Effector memory CD8-positive, alpha-beta T cell (primary cell): Measurements from ENCODE around the gene ZNF516.
"Not testable (repeated sequence)": the region's sequence is repeated elsewhere in the genome, so short reads cannot be mapped to it uniquely, and the experiment has no call there.

ENCODE experiments used
- ATAC-seq: fragments of 150-1000 bp; cut with Tn5 transposase; replicated peaks from 2 replicates; pipeline ENCODE4 v1.10.0; 2021; ENCODE audit warnings: mild to moderate bottlenecking, moderate library complexity
- DNase-seq, 3 experiments: peaks; one replicate each; pipeline ENCODE4 v3.0.0; 2021
- H3K27ac Mint-ChIP-seq, 2 donors: one replicate each; pipeline ENCODE4 v1.8.0; 2022; ENCODE audit warnings: mild to moderate bottlenecking in 2 of 2, mixed read lengths in 2 of 2, moderate library complexity in 2 of 2
- H3K27me3 Mint-ChIP-seq, 2 donors: one replicate each; pipeline ENCODE4 v1.8.0; 2022; ENCODE audit warnings: mixed read lengths in 2 of 2
- H3K36me3 Mint-ChIP-seq: one replicate; pipeline ENCODE4 v1.8.0; 2022; ENCODE audit warnings: mild to moderate bottlenecking, moderate library complexity, mixed read lengths; ENCODE audit not compliant: insufficient read depth
- H3K4me1 Mint-ChIP-seq, 2 donors: one replicate each; pipeline ENCODE4 v1.8.0; 2022; ENCODE audit warnings: low read depth in 2 of 2, mixed read lengths in 2 of 2
- H3K4me3 Mint-ChIP-seq, 2 donors: one replicate each; pipeline ENCODE4 v1.8.0; 2022; ENCODE audit warnings: mild to moderate bottlenecking in 2 of 2, mixed read lengths in 2 of 2, moderate library complexity in 2 of 2
- H3K9me3 Mint-ChIP-seq, 2 donors: one replicate each; pipeline ENCODE4 v1.8.0; 2022; ENCODE audit warnings: mixed read lengths in 2 of 2

ZNF516 gene

DNA sequence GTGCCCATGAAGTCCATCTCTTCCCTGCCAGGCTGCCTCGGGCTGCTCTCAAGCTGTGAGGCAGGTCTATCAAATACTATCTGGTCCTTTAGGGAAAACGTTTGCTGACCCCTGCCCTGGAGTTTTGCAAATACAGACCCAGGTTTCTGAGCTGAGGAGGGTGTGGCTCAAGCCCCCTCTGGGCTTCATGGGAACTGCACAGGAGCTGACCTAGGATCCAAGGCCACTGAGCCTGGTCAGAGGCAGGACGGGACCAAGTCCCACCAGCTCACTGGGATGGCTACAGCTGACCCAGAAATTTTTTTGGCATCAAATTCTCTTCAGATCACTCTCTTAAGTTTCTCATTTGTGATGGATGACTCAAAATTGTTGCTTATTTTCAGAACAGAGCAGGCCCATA is 14.1 kb downstream of the ZNF516 start:
- no peak overlapping the region for H3K4me3 Mint-ChIP-seq
- no peak overlapping the region for H3K27ac Mint-ChIP-seq
- peaks cover 4% of the 10 kb centered on the region for H3K36me3 Mint-ChIP-seq
- DNase-seq (no peak), ATAC-seq (no peak)
- H3K9me3 Mint-ChIP-seq, result no peaks in the 10 kb centered on the region
- H3K4me1 Mint-ChIP-seq, result peaks cover 0 to 5% of the 10 kb centered on the region in 2 donors
- peaks cover 45 to 46% of the 10 kb centered on the region in 2 donors for H3K27me3 Mint-ChIP-seq

DNA sequence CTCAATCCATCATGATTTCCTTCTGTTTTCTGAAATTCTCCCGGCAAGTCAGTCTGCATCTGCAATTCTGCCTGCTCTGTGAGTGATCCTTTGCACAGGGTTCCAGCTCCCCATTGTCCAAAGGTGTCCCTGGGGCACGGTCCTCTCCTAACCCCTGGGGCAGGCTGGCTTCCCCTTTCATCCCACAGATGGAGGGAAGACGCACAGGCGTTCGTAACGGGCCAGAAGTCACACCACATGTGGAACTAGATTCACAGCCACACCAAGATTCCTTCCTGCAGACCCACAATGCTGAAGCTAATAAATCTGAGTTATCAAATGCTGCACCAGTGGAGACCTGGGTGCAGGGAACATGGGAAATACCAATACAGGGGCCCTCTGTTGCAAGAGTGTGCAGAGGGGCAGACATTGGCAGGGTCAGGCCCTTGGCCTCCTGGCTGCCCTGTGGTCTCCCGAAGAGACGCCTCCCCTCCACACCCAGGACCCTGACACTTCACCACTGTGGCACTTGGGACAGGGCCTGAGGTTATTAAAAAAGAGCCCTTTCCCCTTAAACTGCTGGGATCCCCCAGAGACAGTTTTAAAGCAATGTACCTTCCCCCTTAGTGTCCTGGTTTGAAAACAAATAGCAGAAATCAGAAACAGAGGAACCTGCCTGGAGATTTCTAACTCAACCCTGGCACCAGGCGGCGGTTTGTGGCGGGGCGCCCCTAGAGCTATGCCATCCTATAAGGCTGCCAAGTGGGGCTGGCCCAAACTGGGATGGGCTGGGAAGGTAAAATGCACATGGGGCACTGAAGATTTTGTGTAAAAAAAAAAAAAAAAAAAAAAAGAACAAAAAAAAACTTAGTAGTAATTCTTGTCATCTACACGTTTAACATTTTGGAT is 15.4 kb downstream of the ZNF516 start:
- no peak overlapping the region for H3K27ac Mint-ChIP-seq
- no peaks in the 10 kb centered on the region for H3K9me3 Mint-ChIP-seq
- no peak for ATAC-seq

DNA sequence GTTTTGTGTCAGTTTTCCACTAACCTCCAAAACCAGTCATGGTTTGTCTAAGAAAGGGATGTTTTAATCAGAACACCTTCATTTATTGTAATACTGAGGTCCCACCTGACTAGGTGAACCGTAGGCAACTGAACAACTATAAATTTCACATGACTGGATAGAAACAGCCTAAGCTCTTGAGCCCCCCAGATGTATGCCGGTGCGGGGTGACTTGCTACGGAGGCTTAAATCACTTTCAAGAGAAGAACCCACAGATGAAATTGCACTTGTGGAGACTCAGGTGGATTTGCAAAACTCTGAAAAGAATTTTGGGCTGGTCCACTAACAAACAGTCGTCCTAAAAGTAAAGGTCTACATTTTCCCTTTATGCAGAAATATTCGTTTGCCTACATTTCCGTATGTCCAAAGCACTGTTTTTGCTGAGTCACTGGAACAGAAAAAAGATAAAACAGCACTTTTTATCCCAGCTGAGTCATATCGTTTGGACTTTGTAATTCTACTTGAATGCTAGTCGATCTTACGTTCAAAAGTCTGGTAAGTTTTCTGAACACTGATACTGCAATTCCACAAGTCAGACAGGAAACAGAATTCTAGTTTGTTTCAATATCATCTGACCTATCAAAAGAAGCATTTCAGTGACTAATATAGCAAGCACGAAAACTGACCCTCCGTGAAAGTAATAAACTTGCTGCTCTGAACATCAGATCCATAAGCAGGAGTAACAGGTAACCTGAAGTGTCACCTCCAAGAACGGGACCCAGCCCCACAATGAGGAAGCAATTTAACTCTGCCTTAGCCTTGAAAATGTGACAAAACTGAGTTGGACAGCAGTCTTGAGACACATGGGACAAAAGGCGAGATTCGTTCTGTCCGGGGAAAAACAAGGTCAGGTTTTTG is 18.1 kb downstream of the ZNF516 start:
- Mint-ChIP-seq H3K27me3 (peaks cover 16 to 24% of the 10 kb centered on the region in 2 donors), H3K4me3 (peak overlapping the region in 1 of 2 donors; percentile 23), H3K9me3 (no peaks in the 10 kb centered on the region), H3K4me1 (peaks cover 0 to 11% of the 10 kb centered on the region in 2 donors), H3K36me3 (peaks cover 4% of the 10 kb centered on the region), H3K27ac (peak overlapping the region in 1 of 2 donors; percentile 4)
- no peak for ATAC-seq
- DNase-seq, result no peak

More for the DNA sequence above, 15.4 kb downstream of the ZNF516 start:
- H3K4me3 Mint-ChIP-seq, result no peak overlapping the region
- peaks cover 32 to 39% of the 10 kb centered on the region in 2 donors for H3K27me3 Mint-ChIP-seq
- no peak for DNase-seq
- H3K4me1 Mint-ChIP-seq, result peaks cover 0 to 5% of the 10 kb centered on the region in 2 donors
- H3K36me3 Mint-ChIP-seq, result peaks cover 4% of the 10 kb centered on the region

DNA sequence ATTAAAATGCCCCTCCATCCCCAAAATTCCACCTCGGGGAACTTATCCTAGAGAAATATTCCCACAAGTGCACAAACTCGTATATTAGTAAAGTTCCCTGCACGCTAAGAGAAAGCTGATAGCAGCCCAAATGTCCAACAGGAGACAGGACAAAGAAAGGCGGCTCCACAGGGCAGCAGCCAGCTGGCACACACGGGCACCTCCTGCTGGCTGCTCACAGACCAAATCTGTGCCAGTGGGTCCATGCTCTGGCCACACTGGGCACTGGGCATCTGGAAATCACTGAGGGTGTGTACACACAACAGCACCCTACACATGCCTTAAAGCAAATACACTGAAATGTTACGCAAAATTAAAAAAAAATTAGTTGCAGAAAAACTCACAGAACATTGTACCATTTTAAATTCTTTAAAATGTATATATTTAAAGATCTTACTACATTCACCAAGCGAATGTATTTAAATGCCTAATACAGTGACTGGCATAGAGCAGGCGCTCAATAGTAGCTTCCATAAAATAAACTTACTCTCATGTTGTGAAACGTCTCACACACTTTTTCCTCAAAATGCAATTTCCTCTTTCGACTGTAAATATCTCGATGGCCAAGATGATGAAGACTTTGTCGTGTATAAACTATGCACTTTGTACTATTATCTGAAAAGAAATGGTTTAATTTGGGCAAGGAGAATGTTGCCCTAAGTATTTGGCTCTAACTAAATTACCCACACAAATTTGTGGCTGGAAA is 19.4 kb downstream of the ZNF516 start:
- H3K27me3 Mint-ChIP-seq, result peaks cover 24 to 37% of the 10 kb centered on the region in 2 donors
- no peak overlapping the region for H3K4me3 Mint-ChIP-seq
- no peak overlapping the region for H3K27ac Mint-ChIP-seq
- peaks cover 0 to 11% of the 10 kb centered on the region in 2 donors for H3K4me1 Mint-ChIP-seq
- peaks cover 6% of the 10 kb centered on the region for H3K36me3 Mint-ChIP-seq
- DNase-seq, result no peak
- no peaks in the 10 kb centered on the region for H3K9me3 Mint-ChIP-seq
- ATAC-seq, result no peak

DNA sequence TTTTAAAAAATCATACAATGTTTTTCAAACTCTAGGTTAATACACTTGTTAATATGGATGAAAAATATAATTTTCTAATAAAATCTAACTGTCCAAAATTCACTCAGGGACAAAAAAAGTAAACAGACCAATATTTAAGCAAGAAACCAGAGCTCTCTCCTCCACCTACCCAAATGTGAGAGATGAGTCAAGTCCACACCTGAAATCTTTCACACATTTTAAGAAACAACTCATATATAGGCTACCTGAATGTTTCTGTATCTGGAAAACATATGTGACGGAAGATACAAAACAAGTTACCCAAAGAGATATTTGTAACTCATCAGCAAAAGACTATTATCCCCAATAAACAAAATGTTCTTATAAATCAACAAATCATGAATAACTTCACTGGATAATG is 20.2 kb downstream of the ZNF516 start:
- Mint-ChIP-seq H3K9me3 (no peaks in the 10 kb centered on the region), H3K27ac (no peak overlapping the region), H3K4me3 (no peak overlapping the region), H3K4me1 (peaks cover 0 to 11% of the 10 kb centered on the region in 2 donors), H3K36me3 (peaks cover 8% of the 10 kb centered on the region), H3K27me3 (peaks cover 24 to 44% of the 10 kb centered on the region in 2 donors)
- DNase-seq (no peak), ATAC-seq (no peak)

DNA sequence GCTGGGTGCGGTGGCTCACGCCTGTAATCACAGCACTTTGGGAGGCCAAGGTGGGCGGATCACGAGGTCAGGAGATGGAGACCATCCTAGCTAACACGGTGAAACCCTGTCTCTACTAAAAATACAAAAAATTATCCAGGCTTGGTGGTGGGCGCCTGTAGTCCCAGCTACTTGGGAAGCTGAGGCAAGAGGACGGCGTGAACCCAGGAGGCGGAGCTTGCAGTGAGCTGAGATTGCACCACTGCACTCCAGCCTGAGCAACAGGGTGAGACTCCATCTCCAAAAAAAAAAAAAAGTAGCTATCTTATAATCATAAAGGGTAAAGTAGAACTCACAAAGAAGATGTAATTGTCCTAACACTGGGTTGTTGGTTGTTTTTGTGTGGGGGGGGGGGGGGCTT is 21.5 kb downstream of the ZNF516 start:
- not testable (repeated sequence) for H3K36me3 Mint-ChIP-seq, H3K4me3 Mint-ChIP-seq, H3K9me3 Mint-ChIP-seq, H3K27ac Mint-ChIP-seq, DNase-seq, ATAC-seq
- peaks cover 24 to 50% of the 10 kb centered on the region in 2 donors for H3K27me3 Mint-ChIP-seq
- peaks cover 0 to 13% of the 10 kb centered on the region in 2 donors for H3K4me1 Mint-ChIP-seq

DNA sequence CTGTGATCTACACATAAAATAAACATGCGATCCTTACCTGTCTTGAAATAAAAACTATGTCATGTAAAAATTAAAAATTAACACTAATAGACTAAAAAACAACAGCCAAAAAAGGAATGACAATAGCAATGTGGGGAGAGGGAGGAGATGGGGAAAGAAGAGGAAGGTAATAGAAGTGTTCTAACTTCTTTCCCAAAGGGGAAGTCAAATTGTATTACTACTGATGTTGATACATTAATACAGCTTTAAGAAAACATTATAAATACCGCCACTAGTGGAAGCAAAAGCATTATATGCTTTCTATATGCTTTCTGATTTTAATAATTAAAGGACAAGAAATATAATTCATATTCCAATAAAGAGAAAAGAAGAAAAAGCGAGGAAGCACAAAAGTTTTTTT is 22.2 kb downstream of the ZNF516 start:
- ATAC-seq (no peak), DNase-seq (no peak)
- Mint-ChIP-seq H3K27ac (no peak overlapping the region), H3K4me3 (no peak overlapping the region), H3K27me3 (peaks cover 22 to 47% of the 10 kb centered on the region in 2 donors), H3K4me1 (peaks cover 0 to 15% of the 10 kb centered on the region in 2 donors), H3K36me3 (peaks cover 5% of the 10 kb centered on the region), H3K9me3 (no peaks in the 10 kb centered on the region)

DNA sequence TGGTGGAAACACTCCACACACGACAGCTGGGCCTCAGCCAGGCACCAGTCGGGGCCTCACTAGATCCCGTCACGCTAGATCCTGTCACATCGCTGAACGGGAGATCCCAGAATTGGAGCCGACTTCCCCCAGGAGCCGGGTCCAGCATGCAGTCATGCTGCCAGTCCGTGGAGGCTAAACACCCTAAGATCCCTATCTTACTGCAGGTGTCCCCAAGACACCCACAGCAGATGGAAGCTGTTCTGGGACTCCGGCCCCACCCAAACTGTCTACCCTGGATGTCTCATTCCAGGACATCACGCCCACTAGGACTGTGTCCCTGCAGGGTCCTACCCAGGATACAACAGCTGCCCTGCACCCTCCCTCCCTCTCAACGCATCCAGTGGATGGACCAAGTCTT is 23.4 kb downstream of the ZNF516 start:
- ATAC-seq, result no peak
- Mint-ChIP-seq H3K9me3 (no peaks in the 10 kb centered on the region), H3K27me3 (peaks cover 18 to 42% of the 10 kb centered on the region in 2 donors), H3K36me3 (peaks cover 5% of the 10 kb centered on the region), H3K4me1 (peaks cover 3 to 20% of the 10 kb centered on the region in 2 donors), H3K4me3 (no peak overlapping the region), H3K27ac (no peak overlapping the region)
- DNase-seq, result no peak

DNA sequence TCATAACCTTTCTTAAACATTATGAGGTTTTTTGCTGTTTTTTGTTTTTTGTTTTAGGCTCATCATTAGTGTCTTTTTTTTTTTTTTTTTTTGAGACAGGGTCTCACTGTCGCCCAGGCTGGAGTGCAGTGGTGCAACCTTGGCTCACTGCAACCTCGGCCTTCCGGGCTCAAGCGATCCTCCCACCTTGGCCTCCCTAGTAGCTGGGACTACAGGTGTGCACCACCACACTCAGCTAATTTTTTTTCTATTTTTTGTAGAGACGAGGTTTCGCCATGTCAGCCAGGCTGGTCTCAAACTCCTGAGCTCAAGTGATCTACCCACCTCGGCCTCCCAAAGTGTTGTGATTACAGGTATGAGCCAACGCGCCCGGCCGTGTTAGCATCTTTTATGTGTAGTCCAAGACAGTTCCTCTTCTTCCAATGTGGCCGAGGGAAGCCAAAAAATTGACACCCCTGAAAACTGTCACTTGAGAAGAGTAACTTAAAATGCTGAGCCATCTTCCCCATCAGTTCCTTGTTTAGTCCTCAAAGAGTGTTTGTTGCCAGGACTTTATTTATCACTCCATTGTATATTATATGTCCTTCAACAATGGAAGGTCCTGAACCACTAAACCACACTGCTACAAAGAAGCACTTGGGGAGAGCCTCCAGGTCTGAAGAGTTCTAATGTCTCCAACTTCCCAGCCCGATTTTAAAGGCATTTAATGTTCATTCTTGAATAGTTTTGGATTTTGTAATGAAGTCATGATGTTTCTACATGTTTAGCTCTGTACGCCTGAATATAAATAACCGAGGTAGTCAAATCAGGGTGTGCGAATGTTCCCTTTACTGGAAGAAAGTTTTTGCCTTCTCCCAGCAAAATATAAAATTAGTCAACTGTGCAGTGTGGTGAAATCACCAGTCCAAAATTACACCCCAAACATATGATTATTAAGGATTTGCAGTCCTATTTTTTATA is 26.4 kb downstream of the ZNF516 start:
- ATAC-seq, result no peak
- Mint-ChIP-seq H3K36me3 (peaks cover 5% of the 10 kb centered on the region), H3K4me1 (peaks cover 3 to 25% of the 10 kb centered on the region in 2 donors), H3K27ac (peak overlapping the region in 1 of 2 donors; percentile 84), H3K27me3 (peaks cover 24 to 41% of the 10 kb centered on the region in 2 donors), H3K4me3 (peak overlapping the region in 1 of 2 donors; percentile 54), H3K9me3 (no peaks in the 10 kb centered on the region)
- no peak for DNase-seq

DNA sequence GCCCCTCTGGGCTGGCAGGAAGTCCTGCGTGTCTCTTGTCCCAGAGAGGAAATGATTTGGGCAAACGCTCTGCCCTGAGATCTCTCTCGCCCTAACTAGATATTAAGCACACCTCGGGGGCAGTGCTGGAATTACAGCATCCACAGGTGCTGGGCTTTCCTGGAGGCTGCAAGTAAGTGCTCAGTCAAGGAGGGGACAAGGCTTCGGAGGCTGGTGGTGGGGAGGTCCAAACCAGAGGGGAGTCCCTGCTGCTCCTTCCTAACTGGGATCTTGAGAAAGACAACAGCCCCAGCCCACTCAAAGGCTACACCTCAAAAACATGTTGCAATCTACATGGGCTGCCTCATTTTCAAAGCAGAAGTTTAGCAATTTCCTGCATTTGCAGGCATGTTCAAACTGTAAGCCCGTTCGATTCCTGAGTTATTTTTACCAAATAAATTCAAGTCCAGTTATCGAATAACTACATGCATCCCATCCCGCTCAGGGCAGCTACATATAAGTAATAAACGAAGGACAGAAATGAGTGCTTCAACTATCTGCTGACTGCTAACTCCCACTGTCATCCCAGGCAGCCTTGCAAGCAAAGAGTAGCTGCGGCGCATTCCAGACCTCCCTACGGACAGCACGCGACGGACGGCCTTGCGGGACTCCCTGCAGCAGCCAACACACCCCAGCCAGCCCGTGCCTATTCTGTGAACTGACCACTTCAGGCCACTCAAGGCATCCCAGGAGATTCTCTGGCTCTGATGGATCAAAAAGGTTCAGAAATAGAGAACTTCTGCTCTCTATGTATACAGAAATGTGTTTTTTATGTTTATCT is 27.5 kb downstream of the ZNF516 start:
- peak overlapping the region in 1 of 2 donors; percentile 84 for H3K27ac Mint-ChIP-seq
- H3K9me3 Mint-ChIP-seq, result no peaks in the 10 kb centered on the region
- DNase-seq (no peak), ATAC-seq (peak; percentile 32)
- H3K36me3 Mint-ChIP-seq, result peaks cover 5% of the 10 kb centered on the region
- peaks cover 3 to 25% of the 10 kb centered on the region in 2 donors for H3K4me1 Mint-ChIP-seq
- peak overlapping the region in 1 of 2 donors; percentile 54 for H3K4me3 Mint-ChIP-seq
- H3K27me3 Mint-ChIP-seq, result peaks cover 24 to 39% of the 10 kb centered on the region in 2 donors

DNA sequence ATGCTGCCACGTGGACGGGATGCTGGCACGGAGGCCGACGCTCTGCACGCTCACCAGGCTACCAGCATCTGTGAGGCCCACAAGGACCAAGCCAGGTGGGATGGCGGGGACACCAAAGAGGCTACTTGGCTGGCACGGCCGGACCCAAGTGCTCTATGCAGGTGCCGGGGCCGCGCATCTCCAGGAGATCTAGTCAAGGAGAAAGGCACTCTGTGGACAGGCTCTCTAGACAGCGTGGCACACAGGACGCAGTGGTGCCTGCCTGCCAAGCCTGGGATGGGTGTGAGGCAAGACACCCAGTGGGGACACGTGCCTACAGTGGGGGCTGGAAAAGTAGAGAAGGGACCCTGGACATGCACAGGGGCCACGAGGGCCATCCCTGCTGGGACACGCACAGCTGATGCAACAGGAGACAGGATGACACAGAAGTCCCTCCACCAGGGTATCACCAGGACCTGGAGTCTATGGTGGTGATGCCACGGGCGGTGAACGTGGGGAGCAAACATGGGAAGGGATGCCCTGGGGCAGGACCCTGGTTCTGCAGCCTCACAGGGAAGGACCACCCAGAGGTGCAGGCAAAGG is 28.5 kb downstream of the ZNF516 start:
- H3K27me3 Mint-ChIP-seq, result peaks cover 14 to 36% of the 10 kb centered on the region in 2 donors
- H3K4me1 Mint-ChIP-seq, result peaks cover 3 to 18% of the 10 kb centered on the region in 2 donors
- H3K27ac Mint-ChIP-seq, result no peak overlapping the region
- no peaks in the 10 kb centered on the region for H3K9me3 Mint-ChIP-seq
- H3K36me3 Mint-ChIP-seq, result peaks cover 5% of the 10 kb centered on the region
- no peak for DNase-seq
- ATAC-seq, result no peak
- peak overlapping the region in 1 of 2 donors; percentile 53 for H3K4me3 Mint-ChIP-seq
